ENCODE results near the gene CEP76.

CEP76 gene

GRCh38 chr18:12702221-12703095 is at the start of gene CEP76, which contains the start of gene PSMG2:
Gene CEP76 (minus strand): TSS chr18:12702723. CDS start chr18:12702548, 175 bp downstream.
Gene PSMG2 (plus strand): TSS chr18:12703042. CDS start chr18:12703108, 66 bp downstream.
- DNase-seq: peak; percentile 78

- no peak for DNase-seq
Measured at GRCh38 chr18:12751891-12752290, 49.4 kb upstream of the CEP76 start.

GRCh38 chr18:12751503-12751884 is 49.0 kb upstream of the CEP76 start:
- no peak for DNase-seq

- DNase-seq: no peak
Measured at GRCh38 chr18:12750715-12751502, 48.4 kb upstream of the CEP76 start.

- DNase-seq: no peak
Measured at GRCh38 chr18:12750076-12750714, 47.7 kb upstream of the CEP76 start.

- no peak for DNase-seq
Measured at GRCh38 chr18:12749121-12749520, 46.6 kb upstream of the CEP76 start.

- no peak for DNase-seq
Measured at GRCh38 chr18:12748671-12749070, 46.1 kb upstream of the CEP76 start.

- no peak for DNase-seq
Measured at GRCh38 chr18:12747530-12748315, 45.2 kb upstream of the CEP76 start.

- no peak for DNase-seq
Measured at GRCh38 chr18:12745095-12745795, 42.7 kb upstream of the CEP76 start.

- DNase-seq: no peak
Measured at GRCh38 chr18:12744103-12744502, 41.6 kb upstream of the CEP76 start.

- no peak for DNase-seq
Measured at GRCh38 chr18:12742453-12742852, 39.9 kb upstream of the CEP76 start.

- DNase-seq: no peak
Measured at GRCh38 chr18:12741351-12741750, 38.8 kb upstream of the CEP76 start.

GRCh38 chr18:12737243-12737902 is 34.9 kb upstream of the CEP76 start:
- no peak for DNase-seq

GRCh38 chr18:12726774-12727550 is 24.4 kb upstream of the CEP76 start:
- peak; percentile 52 for DNase-seq

GRCh38 chr18:12726331-12726730 is 23.8 kb upstream of the CEP76 start:
- DNase-seq: no peak

GRCh38 chr18:12722731-12723130 is 20.2 kb upstream of the CEP76 start:
- DNase-seq: no peak

GRCh38 chr18:12721495-12722275 is 19.2 kb upstream of the CEP76 start:
- DNase-seq: no peak

- no peak for DNase-seq
Measured at GRCh38 chr18:12711446-12711845, 8.9 kb upstream of the CEP76 start.

- DNase-seq: no peak
Measured at GRCh38 chr18:12703664-12704063, 1.1 kb upstream of the CEP76 start.

GRCh38 chr18:12703096-12703567 is 609 bp upstream of the CEP76 start:
- DNase-seq: no peak
